ENCODE data around the gene ZC3H13.
A peak's percentile ranks its signal among the peaks of the same experiment; 100 is the strongest.

Gene ZC3H13

GRCh38 chr13:46076827-46077226 is 24.3 kb upstream of the ZC3H13 start:
- no peak overlapping the region for H4K8ac ChIP-seq (ENCODE audit: low read depth, low read length)

GRCh38 chr13:46075811-46076210 is 23.3 kb upstream of the ZC3H13 start:
- Histone ChIP-seq H2BK120ac (ENCODE audit: low read depth, low read length) (no peak overlapping the region), H2BK15ac (replicated peaks; ENCODE audit: low read depth) (no peak overlapping the region), H3K23ac (ENCODE audit: low read length) (no peak overlapping the region), H3K56ac (ENCODE audit: low read length) (no peak overlapping the region), H3K4ac (ENCODE audit: low read depth, low read length) (no peak overlapping the region), H3K79me2 (ENCODE audit: control insufficient read depth, insufficient read depth, low read length) (no peaks in the 10 kb centered on the region), H3K4me1 (ENCODE audit: control insufficient read depth, low read depth, low read length) (no peaks in the 10 kb centered on the region), H4K5ac (ENCODE audit: low read length) (no peak overlapping the region), H4K8ac (ENCODE audit: low read depth, low read length) (no peak overlapping the region), H3K18ac (ENCODE audit: low read length) (no peak overlapping the region), H3K4me3 (ENCODE audit: low read length) (no peak overlapping the region), H3K36me3 (ENCODE audit: control insufficient read depth, insufficient read depth, low read length) (no peaks in the 10 kb centered on the region), H3K79me1 (ENCODE audit: low read length) (no peaks in the 10 kb centered on the region), H2BK5ac (ENCODE audit: low read length) (no peak overlapping the region), H3K27me3 (ENCODE audit: insufficient read depth, low read length, poor library complexity) (no peaks in the 10 kb centered on the region), H3K9ac (ENCODE audit: low read length) (no peak overlapping the region), H3K27ac (ENCODE audit: low read depth, low read length) (no peak overlapping the region), H3K4me2 (ENCODE audit: low read length) (no peak overlapping the region), H2AK5ac (ENCODE audit: low read length) (no peak overlapping the region)
- DNase-seq: no peak
- WGBS (ENCODE audit: extremely low coverage, insufficient coverage, low lambda C conversion rate): no CpG with 5 or more reads among the region's 1 CpG

More at GRCh38 chr13:46076827-46077226, 24.3 kb upstream of the ZC3H13 start:
- no peak overlapping the region for H2AK5ac ChIP-seq (ENCODE audit: low read length)
- H2BK15ac ChIP-seq (replicated peaks; ENCODE audit: low read depth): no peak overlapping the region
- 100% methylated on average over 1 of the region's 3 CpGs for WGBS (ENCODE audit: extremely low coverage, insufficient coverage, low lambda C conversion rate)
- H3K79me1 ChIP-seq (ENCODE audit: low read length): no peaks in the 10 kb centered on the region
- H3K4me3 ChIP-seq (ENCODE audit: low read length): no peak overlapping the region
- H3K79me2 ChIP-seq (ENCODE audit: control insufficient read depth, insufficient read depth, low read length): no peaks in the 10 kb centered on the region
- H3K18ac ChIP-seq (ENCODE audit: low read length): no peak overlapping the region
- no peak overlapping the region for H3K56ac ChIP-seq (ENCODE audit: low read length)
- H3K4me1 ChIP-seq (ENCODE audit: control insufficient read depth, low read depth, low read length): no peaks in the 10 kb centered on the region
- DNase-seq: no peak
- H3K36me3 ChIP-seq (ENCODE audit: control insufficient read depth, insufficient read depth, low read length): no peaks in the 10 kb centered on the region
- H4K5ac ChIP-seq (ENCODE audit: low read length): no peak overlapping the region
- H3K27me3 ChIP-seq (ENCODE audit: insufficient read depth, low read length, poor library complexity): no peaks in the 10 kb centered on the region
- H3K4me2 ChIP-seq (ENCODE audit: low read length): no peak overlapping the region
- H3K27ac ChIP-seq (ENCODE audit: low read depth, low read length): no peak overlapping the region
- no peak overlapping the region for H3K4ac ChIP-seq (ENCODE audit: low read depth, low read length)
- H3K9ac ChIP-seq (ENCODE audit: low read length): no peak overlapping the region
- no peak overlapping the region for H2BK120ac ChIP-seq (ENCODE audit: low read depth, low read length)
- H3K23ac ChIP-seq (ENCODE audit: low read length): no peak overlapping the region
- no peak overlapping the region for H2BK5ac ChIP-seq (ENCODE audit: low read length)

DNA sequence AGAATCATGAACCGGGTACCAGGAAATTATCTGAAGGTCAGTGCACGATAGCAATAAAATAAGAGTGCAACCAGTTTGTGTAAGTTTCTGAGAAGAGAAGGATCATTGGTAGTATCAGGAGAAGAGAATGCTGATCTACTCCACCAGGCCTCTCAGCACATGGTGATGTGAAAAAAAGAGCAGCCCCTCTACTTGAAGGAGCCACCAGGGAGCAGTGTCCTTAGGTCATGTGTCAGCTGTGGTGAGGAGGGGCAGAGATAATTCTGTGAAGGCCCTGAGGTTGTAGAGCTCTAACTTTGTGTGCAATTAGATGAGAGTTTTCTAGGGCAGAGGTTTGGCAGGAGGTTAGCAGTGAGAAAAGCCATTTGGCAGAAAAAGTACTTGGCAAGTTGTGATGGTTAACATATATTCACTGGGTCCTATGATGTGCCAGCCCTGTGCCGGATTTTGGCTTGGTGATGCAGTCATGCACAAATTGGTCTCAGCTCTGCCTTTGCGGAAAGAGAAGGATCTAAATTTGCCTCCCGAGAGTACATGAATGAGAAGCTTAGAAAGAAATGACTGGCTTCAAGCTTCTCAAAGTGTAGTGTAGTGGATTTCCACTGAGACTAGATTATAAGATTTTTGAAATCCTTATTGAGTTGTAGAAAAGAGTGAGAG is 19.2 kb upstream of the ZC3H13 start:
- Histone ChIP-seq H3K27me3 (ENCODE audit: insufficient read depth, low read length, poor library complexity) (no peaks in the 10 kb centered on the region), H3K4me2 (ENCODE audit: low read length) (no peak overlapping the region), H2BK120ac (ENCODE audit: low read depth, low read length) (no peak overlapping the region), H4K5ac (ENCODE audit: low read length) (no peak overlapping the region), H3K9ac (ENCODE audit: low read length) (no peak overlapping the region), H3K36me3 (ENCODE audit: control insufficient read depth, insufficient read depth, low read length) (no peaks in the 10 kb centered on the region), H2BK15ac (replicated peaks; ENCODE audit: low read depth) (no peak overlapping the region), H4K8ac (ENCODE audit: low read depth, low read length) (no peak overlapping the region), H2BK5ac (ENCODE audit: low read length) (no peak overlapping the region), H3K79me1 (ENCODE audit: low read length) (no peaks in the 10 kb centered on the region), H3K4me3 (ENCODE audit: low read length) (no peak overlapping the region), H2AK5ac (ENCODE audit: low read length) (no peak overlapping the region), H3K4ac (ENCODE audit: low read depth, low read length) (no peak overlapping the region), H3K18ac (ENCODE audit: low read length) (no peak overlapping the region), H3K27ac (ENCODE audit: low read depth, low read length) (no peak overlapping the region), H3K79me2 (ENCODE audit: control insufficient read depth, insufficient read depth, low read length) (no peaks in the 10 kb centered on the region), H3K56ac (ENCODE audit: low read length) (no peak overlapping the region), H3K4me1 (ENCODE audit: control insufficient read depth, low read depth, low read length) (no peaks in the 10 kb centered on the region), H3K23ac (ENCODE audit: low read length) (no peak overlapping the region)
- WGBS (ENCODE audit: extremely low coverage, insufficient coverage, low lambda C conversion rate): no CpG with 5 or more reads among the region's 5 CpGs
- DNase-seq: peak; percentile 77

DNA sequence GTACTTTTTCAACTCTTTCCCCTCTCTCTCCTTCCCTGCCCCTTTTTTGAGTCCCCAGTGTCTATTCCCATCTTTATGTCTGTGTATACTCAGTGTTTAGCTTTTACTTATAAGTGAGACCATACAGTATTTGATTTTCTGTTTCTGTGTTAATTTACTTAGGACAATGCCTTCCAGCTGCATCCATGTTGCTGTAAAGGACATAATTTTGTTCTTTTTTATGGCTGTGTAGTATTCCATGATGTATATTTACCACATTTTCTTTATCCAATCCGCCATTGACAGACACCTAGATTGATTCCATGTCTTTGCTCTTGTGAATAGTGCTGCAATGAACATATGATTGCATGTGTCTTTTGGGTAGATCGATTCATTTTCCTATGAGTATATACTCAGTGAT is 10.7 kb upstream of the ZC3H13 start:
- Histone ChIP-seq H2AK5ac (ENCODE audit: low read length) (no peak overlapping the region), H3K79me2 (ENCODE audit: control insufficient read depth, insufficient read depth, low read length) (no peaks in the 10 kb centered on the region), H3K27ac (ENCODE audit: low read depth, low read length) (no peak overlapping the region), H2BK120ac (ENCODE audit: low read depth, low read length) (no peak overlapping the region), H3K36me3 (ENCODE audit: control insufficient read depth, insufficient read depth, low read length) (no peaks in the 10 kb centered on the region), H3K4me1 (ENCODE audit: control insufficient read depth, low read depth, low read length) (no peaks in the 10 kb centered on the region), H3K4ac (ENCODE audit: low read depth, low read length) (no peak overlapping the region), H3K79me1 (ENCODE audit: low read length) (no peaks in the 10 kb centered on the region), H2BK15ac (replicated peaks; ENCODE audit: low read depth) (no peak overlapping the region), H3K18ac (ENCODE audit: low read length) (no peak overlapping the region), H3K27me3 (ENCODE audit: insufficient read depth, low read length, poor library complexity) (no peaks in the 10 kb centered on the region), H2BK5ac (ENCODE audit: low read length) (no peak overlapping the region), H4K8ac (ENCODE audit: low read depth, low read length) (no peak overlapping the region), H3K56ac (ENCODE audit: low read length) (no peak overlapping the region), H3K4me3 (ENCODE audit: low read length) (no peak overlapping the region), H3K9ac (ENCODE audit: low read length) (no peak overlapping the region), H3K4me2 (ENCODE audit: low read length) (no peak overlapping the region), H4K5ac (ENCODE audit: low read length) (no peak overlapping the region), H3K23ac (ENCODE audit: low read length) (no peak overlapping the region)
- no peak for DNase-seq
- no CpG with 5 or more reads among the region's 2 CpGs for WGBS (ENCODE audit: extremely low coverage, insufficient coverage, low lambda C conversion rate)

DNA sequence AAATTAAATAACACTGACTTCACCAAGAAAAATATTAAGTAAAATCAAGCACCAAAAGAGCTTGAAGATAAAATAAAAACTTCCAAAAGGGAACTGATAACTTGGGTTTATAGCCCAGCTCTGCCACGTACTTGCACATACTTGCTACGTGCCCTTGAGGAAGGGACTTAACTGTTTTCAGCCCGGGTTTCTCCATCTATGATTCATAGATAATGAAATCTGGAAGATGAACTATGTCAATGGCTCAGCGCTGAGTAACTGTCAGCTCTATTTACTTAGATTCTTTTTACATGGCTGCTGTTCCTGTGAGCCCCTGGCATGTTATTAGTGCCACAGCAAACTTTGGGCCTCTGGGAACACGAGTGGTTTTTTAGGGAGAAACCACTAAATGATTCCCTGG is 9.6 kb upstream of the ZC3H13 start:
- Histone ChIP-seq H3K79me2 (ENCODE audit: control insufficient read depth, insufficient read depth, low read length) (no peaks in the 10 kb centered on the region), H3K4me1 (ENCODE audit: control insufficient read depth, low read depth, low read length) (no peaks in the 10 kb centered on the region), H3K56ac (ENCODE audit: low read length) (no peak overlapping the region), H3K79me1 (ENCODE audit: low read length) (no peaks in the 10 kb centered on the region), H2BK120ac (ENCODE audit: low read depth, low read length) (no peak overlapping the region), H2BK15ac (replicated peaks; ENCODE audit: low read depth) (no peak overlapping the region), H3K27ac (ENCODE audit: low read depth, low read length) (no peak overlapping the region), H2BK5ac (ENCODE audit: low read length) (no peak overlapping the region), H3K9ac (ENCODE audit: low read length) (no peak overlapping the region), H4K5ac (ENCODE audit: low read length) (no peak overlapping the region), H3K4me2 (ENCODE audit: low read length) (no peak overlapping the region), H3K27me3 (ENCODE audit: insufficient read depth, low read length, poor library complexity) (no peaks in the 10 kb centered on the region), H3K4ac (ENCODE audit: low read depth, low read length) (no peak overlapping the region), H4K8ac (ENCODE audit: low read depth, low read length) (no peak overlapping the region), H2AK5ac (ENCODE audit: low read length) (no peak overlapping the region), H3K18ac (ENCODE audit: low read length) (no peak overlapping the region), H3K23ac (ENCODE audit: low read length) (no peak overlapping the region), H3K36me3 (ENCODE audit: control insufficient read depth, insufficient read depth, low read length) (no peaks in the 10 kb centered on the region), H3K4me3 (ENCODE audit: low read length) (no peak overlapping the region)
- WGBS (ENCODE audit: extremely low coverage, insufficient coverage, low lambda C conversion rate): no CpG with 5 or more reads among the region's 5 CpGs
- DNase-seq: no peak

DNA sequence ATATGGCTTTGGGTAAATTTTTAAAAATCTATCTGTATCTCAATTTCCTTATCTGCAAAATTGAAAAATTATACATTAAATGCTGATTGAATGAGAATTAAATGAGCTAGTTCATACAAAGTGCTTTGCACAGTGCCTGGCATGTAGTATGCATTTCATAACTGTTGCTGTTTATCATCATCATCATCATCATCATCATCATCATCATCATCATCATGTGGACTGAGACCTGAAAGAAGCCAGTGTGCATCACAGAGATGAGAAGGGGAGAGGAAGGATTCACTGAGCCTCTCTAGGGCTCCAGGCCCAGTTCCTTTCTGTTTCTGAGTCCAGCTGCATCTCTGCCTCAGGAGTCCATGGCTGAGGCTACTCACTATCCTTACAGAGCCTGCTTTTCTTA is 6.9 kb upstream of the ZC3H13 start:
- Histone ChIP-seq H3K4me3 (ENCODE audit: low read length) (no peak overlapping the region), H3K18ac (ENCODE audit: low read length) (no peak overlapping the region), H4K8ac (ENCODE audit: low read depth, low read length) (no peak overlapping the region), H3K79me2 (ENCODE audit: control insufficient read depth, insufficient read depth, low read length) (no peaks in the 10 kb centered on the region), H2BK5ac (ENCODE audit: low read length) (no peak overlapping the region), H2BK120ac (ENCODE audit: low read depth, low read length) (no peak overlapping the region), H3K36me3 (ENCODE audit: control insufficient read depth, insufficient read depth, low read length) (no peaks in the 10 kb centered on the region), H3K4me2 (ENCODE audit: low read length) (no peak overlapping the region), H3K79me1 (ENCODE audit: low read length) (no peaks in the 10 kb centered on the region), H3K27ac (ENCODE audit: low read depth, low read length) (no peak overlapping the region), H3K4ac (ENCODE audit: low read depth, low read length) (no peak overlapping the region), H3K9ac (ENCODE audit: low read length) (no peak overlapping the region), H2BK15ac (replicated peaks; ENCODE audit: low read depth) (no peak overlapping the region), H3K4me1 (ENCODE audit: control insufficient read depth, low read depth, low read length) (no peaks in the 10 kb centered on the region), H3K56ac (ENCODE audit: low read length) (no peak overlapping the region), H3K27me3 (ENCODE audit: insufficient read depth, low read length, poor library complexity) (no peaks in the 10 kb centered on the region), H3K23ac (ENCODE audit: low read length) (no peak overlapping the region), H4K5ac (ENCODE audit: low read length) (no peak overlapping the region), H2AK5ac (ENCODE audit: low read length) (no peak overlapping the region)
- no peak for DNase-seq
